HG03342 (cell line): ENCODE results near the gene ACVR2B.

ENCODE experiments used
- ATAC-seq: cut with Tn5 transposase; IDR thresholded peaks from one replicate; pipeline ENCODE4 v1.9.1; 2021; ENCODE audit warnings: mild to moderate bottlenecking, moderate library complexity; ENCODE audit not compliant: unreplicated experiment

Gene ACVR2B

DNA sequence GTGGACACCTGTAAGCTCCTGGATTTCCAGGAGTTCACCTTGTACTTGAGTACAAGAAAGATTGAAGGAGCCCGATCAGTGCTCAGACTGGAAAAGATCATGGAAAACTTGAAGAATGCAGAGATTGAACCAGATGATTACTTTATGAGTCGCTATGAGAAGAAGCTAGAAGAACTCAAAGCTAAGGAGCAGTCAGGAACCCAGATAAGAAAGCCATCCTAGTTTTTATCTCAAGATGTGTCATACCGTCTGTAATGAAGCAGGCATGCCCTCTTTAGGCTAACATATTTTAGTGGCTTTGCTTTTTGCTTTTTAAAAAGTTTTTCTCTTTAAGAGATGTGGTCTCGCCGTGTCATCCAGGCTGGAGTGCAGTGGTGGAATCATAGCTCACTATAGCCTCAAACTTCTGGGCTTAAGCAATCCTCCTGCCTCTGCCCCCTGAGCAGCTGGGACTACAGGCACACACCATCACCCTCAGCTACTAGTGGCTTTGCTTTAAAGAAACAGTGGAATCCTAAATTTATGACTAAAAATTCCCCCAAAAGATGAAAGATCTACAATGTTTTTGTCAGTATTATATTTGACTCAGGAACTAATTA is 70.5 kb downstream of the ACVR2B start:
- ATAC-seq = no peak

DNA sequence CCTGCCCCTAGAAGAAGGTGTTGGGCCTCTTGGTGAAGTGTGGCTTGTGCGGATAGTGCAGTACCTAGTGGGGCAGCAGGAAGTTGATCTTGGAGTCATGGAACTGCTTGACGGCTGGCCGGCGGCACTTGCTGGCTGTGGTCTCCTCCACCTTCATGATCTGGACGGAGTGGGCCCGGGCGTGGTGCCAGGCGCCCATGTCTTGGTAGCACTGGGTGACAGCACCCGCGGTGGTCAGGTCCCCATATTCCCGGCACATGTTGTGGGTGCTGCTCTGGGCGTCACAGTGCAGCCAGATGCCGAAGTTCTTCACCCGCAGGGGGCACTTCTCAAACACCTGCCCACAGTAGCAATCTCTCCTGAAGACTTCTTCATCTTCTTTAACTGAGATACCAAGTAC is 73.1 kb downstream of the ACVR2B start:
- ATAC-seq = no peak

DNA sequence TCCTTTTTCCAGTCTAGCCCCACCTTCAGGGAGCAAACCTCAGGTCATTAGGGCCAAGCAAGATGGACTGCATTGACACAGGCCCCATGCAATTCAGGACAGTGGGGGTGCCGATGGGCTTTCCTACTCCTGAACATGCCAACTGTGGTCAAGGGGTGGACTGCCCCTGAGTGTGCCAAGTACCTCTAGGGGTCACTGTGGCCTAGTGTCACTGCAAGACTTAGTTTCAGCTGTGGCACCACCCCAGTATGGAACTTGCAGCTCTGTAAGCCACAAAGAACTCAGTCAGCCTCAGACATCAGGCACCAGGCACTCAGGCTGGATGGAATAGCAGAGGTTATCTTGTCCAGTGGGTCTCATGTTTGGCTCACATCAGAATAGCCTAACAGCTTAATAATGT is 74.8 kb downstream of the ACVR2B start:
- no peak for ATAC-seq

DNA sequence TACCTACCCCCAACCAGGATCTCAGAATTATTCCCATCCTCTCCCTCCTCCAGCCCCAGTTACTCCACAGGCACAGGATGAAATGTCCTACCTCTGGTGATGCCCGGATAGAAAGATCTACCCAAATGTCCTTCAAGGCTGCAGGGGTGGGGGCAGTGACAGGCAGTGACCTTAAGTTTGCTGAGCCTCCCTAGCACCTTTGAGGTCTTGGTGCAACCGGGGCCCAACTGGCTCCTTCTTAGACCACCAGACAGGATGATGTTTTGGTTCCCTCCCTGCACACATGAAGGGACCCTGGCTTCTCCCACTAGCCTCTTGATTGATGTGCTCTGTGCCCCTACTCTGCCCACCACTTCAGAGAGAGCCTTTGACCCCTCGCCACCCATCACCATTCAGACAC is 78.8 kb downstream of the ACVR2B start:
- no peak for ATAC-seq

DNA sequence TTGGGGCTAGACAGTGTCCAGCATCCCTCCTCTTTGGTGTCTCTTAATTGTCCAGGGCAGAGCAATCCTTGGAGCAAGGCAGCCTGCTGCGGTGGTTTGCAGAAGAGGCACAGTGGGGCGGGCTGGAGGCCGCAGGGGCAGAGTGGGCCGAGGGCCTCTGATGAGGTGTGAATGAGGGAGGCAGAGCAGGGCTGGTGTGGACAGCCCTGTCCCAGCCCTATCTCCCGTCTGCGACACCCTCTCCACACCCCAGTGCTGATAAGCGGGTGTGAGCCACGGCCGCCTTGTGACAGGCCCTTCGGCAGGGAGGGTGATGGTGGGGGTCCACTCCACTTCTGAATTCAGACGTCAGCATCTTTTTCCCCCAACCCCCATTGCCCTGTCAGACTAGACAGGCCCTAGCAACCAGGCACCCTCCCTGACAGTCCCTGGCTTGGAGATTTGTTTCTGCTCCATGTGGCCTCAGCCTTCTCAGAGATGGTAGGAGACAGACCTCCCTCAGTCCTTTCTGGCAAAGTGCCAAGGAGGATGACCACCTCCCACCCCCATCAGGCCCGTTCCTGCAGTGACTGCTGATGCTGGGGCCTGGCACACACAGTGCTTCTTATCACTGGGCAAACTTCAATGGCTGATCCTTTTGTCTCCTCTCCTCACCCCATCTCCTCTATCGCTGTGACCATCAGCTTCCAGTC is 79.7 kb downstream of the ACVR2B start:
- no peak for ATAC-seq

DNA sequence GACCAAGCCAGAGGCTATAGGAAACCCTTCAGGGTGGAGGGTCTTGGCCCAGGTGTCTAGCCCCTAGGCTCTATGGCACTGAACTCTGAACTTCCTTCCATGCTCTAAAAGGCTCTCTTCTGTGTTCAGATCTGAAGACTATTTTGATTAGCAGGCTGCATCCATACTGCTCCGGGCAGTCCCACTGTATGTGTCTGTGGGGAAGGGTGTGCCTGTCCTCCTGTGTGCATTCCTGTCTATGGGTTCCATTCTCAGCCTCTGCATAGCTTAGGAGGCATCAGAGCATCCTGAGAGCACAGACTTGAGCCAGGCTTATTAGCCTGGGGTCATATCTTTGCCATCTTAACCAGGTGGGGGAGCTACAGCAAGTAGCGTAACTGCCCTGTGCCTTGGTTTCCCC is 80.5 kb downstream of the ACVR2B start:
- no peak for ATAC-seq

DNA sequence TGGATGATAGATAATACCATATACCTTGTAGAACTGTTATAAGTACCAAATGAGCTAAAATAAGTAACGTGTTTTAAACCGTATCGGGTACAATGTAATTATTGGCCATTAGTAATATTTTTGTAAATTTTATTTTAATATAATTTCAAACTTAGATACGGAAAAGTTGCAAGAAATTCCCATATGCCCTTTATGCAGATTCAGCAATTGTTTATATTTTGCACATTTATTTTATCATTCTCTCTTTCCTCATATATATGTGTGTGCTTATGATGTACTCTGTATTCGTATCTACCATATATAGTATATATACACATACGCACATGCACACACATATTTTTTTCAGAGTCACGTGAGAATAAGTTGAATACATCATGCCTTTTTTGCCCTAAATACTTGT is 80.9 kb downstream of the ACVR2B start:
- no peak for ATAC-seq

DNA sequence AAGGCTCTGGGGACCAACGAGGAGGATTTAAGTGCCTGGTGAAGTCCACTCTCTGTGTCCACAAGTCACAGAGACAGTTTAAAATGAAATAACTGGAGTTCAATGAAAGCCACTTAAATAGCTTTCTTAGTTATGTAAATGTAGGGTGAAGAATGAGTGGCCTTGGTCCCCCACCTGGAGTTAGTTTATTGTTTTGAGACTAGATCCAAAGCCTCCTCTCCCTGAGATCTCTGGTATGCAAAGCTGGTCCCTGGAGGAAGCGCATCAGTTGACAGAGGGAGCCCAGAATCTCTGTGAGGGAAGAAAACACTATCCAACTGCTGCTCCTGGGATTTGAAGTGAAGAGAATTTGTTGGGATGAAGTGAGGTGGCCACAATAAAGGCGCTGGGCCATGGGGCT is 83.0 kb downstream of the ACVR2B start:
- no peak for ATAC-seq

DNA sequence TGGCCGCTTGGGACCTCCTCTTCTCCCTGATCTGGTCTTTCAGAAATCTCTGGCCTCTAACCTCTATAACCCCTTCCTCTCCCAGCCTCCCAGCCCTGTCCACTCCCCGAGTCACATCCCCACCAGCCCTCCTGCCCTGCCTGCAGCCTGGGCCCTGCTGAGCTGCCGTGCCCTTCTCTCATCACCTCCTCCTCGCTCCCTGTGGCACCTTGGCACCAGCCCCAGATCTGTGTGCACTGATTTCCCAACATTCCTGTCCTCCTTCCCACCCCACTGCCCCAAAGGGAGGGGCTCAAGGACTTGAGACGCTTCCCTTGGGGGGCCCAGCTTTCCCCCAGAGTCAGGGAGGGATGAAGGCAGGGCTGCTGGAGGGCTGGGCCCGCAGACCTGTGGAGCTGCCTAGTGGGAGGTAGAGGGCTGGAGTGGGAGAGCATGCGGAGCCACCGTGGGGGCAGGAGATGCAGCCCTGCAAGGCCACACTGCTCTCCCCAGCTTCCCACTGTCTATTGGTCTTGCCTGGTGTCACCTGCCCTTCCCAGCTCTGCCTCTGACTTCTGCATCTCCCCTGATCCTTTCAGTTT is 85.2 kb downstream of the ACVR2B start:
- no peak for ATAC-seq

DNA sequence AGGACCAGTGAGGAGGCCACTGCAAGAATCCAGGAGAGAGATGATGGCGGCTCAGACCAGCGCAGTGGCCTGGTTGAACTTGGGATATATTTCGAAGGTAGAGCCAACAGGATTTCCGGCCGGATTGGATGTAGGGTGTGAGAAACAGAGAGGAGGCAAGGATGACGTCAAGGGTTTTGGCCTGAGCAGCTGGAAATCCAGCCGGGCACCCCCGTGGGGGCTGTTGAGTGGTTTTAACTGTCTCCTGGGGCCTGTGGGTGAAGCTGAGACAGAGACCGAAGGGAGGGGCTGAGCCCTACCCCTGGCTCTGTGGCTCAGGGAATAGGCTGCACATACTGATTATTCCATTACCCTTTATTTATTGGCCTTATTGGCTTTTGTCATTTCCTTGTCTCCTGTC is 88.1 kb downstream of the ACVR2B start:
- no peak for ATAC-seq
